H1 (cell line): Measurements from ENCODE around the gene CCDC196. TPM values are rescaled to one million over a fixed set of nuclear protein-coding genes. Genes with fewer than 3 reads are reported as not detected.

Experiments
- BCL11A ChIP-seq, 2 experiments: IDR thresholded peaks; one replicate each; pipeline ENCODE4 v1.6.1; 2011; ENCODE audit warnings: low read depth in 2 of 2, low read length in 2 of 2, mild to moderate bottlenecking in 2 of 2
- CHD7 ChIP-seq: fragments of 300-600 bp; sonication (generic); IDR thresholded peaks from 2 replicates; pipeline ENCODE4 v1.7.1; 2012; ENCODE audit warnings: low read length, moderate library complexity, mild to moderate bottlenecking, inconsistent platforms; ENCODE audit not compliant: insufficient replicate concordance
- PHF8 ChIP-seq: fragments of 200-600 bp; sonication (generic); conservative IDR thresholded peaks from 2 replicates; pipeline ENCODE4 v1.7.1; 2012; ENCODE audit warnings: low read depth, mild to moderate bottlenecking, inconsistent platforms, low read length, moderate library complexity
- POU5F1 ChIP-seq: IDR thresholded peaks from 2 replicates; pipeline ENCODE4 v1.6.1; 2011; ENCODE audit warnings: low read depth, mild to moderate bottlenecking, low read length, moderate library complexity
- polyA plus RNA-seq, 7 experiments: library from polyadenylated mRNA; depleted of rRNA in 3 of 7; stranded (reverse) in 5 of 7; unstranded in 2 of 7; fragments of >200 nt in 5 of 7; fragments of 200-250 nt in 2 of 7; gene quantifications; 1 replicate in 5 of 7; 2 replicates in 1 of 7; 4 replicates in 1 of 7; pipeline versions ENCODE4 v1.2.1 to v1.2.3, GENCODE V29; 2011 to 2013; ENCODE audit warnings: missing spikeins in 2 of 7, mixed read lengths in 2 of 7
- total RNA-seq: library from RNA; stranded (reverse); fragmentation: NEBNext Ultra II Directional; extraction: Animal tissue kit (Norgen Biotek cat#: 25700); gene quantifications from 2 replicates; pipeline ENCODE4 v1.2.1, GENCODE V29; 2021
- TF ChIP-seq, protein P1 (sequence below): IDR thresholded peaks from 2 replicates; pipeline ENCODE4 v1.6.1; 2011; ENCODE audit warnings: low read depth, mild to moderate bottlenecking, low read length; ENCODE audit not compliant: insufficient read depth

Gene CCDC196
- total and polyA plus RNA-seq, 2 of the 8 experiments (the other 6 are each of a cell fraction or from before 2014, with no cell fraction given) = not detected

DNA sequence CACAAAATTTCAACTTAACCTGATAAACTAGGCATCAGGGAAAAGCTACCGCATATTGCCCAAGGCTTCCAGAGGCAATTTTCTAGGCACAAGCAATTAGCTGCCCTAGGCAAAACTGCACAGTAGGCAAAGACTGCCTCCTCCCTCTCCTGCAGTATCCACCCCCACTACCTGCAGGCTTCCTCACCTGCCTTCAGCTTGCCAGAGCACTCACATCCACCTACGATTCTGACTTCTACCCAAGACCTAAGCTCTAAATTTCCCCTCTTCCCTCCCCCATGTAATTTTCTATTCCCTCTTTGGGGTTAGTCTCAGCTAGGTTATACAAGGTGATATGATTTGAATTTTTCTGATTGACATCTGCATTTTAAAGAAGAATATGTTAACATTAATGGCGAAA, 21.9 kb upstream of the CCDC196 start (continued):
- no peak for TF ChIP-seq CHD7
- TF ChIP-seq PHF8 = no peak
- no peak for TF ChIP-seq POU5F1
- no peak for TF ChIP-seq BCL11A (IDR thresholded peaks at IDR 0.05; ENCODE audit: low read depth in 2 of 2, low read length in 2 of 2)
- TF ChIP-seq, protein P1, sequence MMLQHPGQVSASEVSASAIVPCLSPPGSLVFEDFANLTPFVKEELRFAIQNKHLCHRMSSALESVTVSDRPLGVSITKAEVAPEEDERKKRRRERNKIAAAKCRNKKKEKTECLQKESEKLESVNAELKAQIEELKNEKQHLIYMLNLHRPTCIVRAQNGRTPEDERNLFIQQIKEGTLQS = no peak
